BLaER1 (cell line): Measurements from ENCODE around the gene EFCAB6.

Source experiments
- H3K27ac ChIP-seq: shearing (Covaris generic); formaldehyde crosslinking; 2 replicates; pipeline ENCODE4 v1.8.1; 2022
- H3K27me3 ChIP-seq: shearing (Covaris generic); formaldehyde crosslinking; 2 replicates; pipeline ENCODE4 v1.8.1; 2022
- H3K36me3 ChIP-seq: shearing (Covaris generic); formaldehyde crosslinking; 2 replicates; pipeline ENCODE4 v1.8.1; 2022
- H3K4me1 ChIP-seq: shearing (Covaris generic); formaldehyde crosslinking; 2 replicates; pipeline ENCODE4 v1.8.1; 2022
- H3K4me2 ChIP-seq: shearing (Covaris generic); formaldehyde crosslinking; 2 replicates; pipeline ENCODE4 v1.8.1; 2022
- H3K4me3 ChIP-seq: shearing (Covaris generic); formaldehyde crosslinking; 2 replicates; pipeline ENCODE4 v1.8.1; 2022
- H3K9ac ChIP-seq: shearing (Covaris generic); formaldehyde crosslinking; 2 replicates; pipeline ENCODE4 v1.8.1; 2022
- H3K9me3 ChIP-seq: shearing (Covaris generic); formaldehyde crosslinking; 2 replicates; pipeline ENCODE4 v1.8.1; 2022
- H4K20me1 ChIP-seq: shearing (Covaris generic); formaldehyde crosslinking; 2 replicates; pipeline ENCODE4 v1.8.1; 2022
- Cebpa-rat ChIP-seq: shearing (Covaris generic); IDR thresholded peaks from 2 replicates; pipeline ENCODE4 v1.8.1; 2022

The EFCAB6 gene

GRCh38 chr22:43847376-43848289 is 35.5 kb upstream of the EFCAB6 start:
- TF ChIP-seq Cebpa-rat, result no peak
- Histone ChIP-seq H4K20me1 (no peaks in the 10 kb centered on the region), H3K27ac (no peak overlapping the region), H3K4me3 (no peak overlapping the region), H3K9ac (no peak overlapping the region), H3K9me3 (no peaks in the 10 kb centered on the region), H3K4me2 (no peak overlapping the region), H3K27me3 (no peaks in the 10 kb centered on the region), H3K36me3 (no peaks in the 10 kb centered on the region), H3K4me1 (peaks cover 33% of the 10 kb centered on the region)

GRCh38 chr22:43846966-43847365 is 34.9 kb upstream of the EFCAB6 start:
- no peak overlapping the region for H3K27ac ChIP-seq
- H3K4me2 ChIP-seq, result no peak overlapping the region
- H3K4me3 ChIP-seq, result no peak overlapping the region
- H3K27me3 ChIP-seq, result no peaks in the 10 kb centered on the region
- no peaks in the 10 kb centered on the region for H3K36me3 ChIP-seq
- H4K20me1 ChIP-seq, result no peaks in the 10 kb centered on the region
- no peak overlapping the region for H3K9ac ChIP-seq
- H3K4me1 ChIP-seq, result peaks cover 31% of the 10 kb centered on the region
- no peak for TF ChIP-seq Cebpa-rat
- H3K9me3 ChIP-seq, result no peaks in the 10 kb centered on the region

DNA sequence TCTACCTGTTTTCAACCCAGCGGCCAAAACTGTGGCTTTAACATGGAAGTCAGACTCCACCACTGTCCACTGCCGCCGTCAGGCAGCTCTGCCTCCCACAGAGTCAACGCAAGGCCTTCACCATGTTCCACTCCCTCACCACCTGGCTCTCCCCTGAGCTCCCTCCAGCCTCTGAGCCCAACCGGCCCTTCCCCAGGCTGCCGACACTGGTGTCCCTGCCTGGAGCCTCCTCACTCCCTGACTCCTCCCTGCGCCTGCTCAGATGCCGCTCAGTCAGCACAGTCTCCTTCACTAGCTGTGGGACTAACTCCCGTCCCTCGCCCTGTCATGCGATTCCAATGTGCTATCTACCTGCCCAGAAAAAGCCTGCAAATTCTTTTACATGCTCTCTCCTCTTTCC is 33.9 kb upstream of the EFCAB6 start:
- H3K36me3 ChIP-seq, result no peaks in the 10 kb centered on the region
- H3K4me1 ChIP-seq, result peaks cover 36% of the 10 kb centered on the region
- H3K27ac ChIP-seq, result no peak overlapping the region
- H3K9me3 ChIP-seq, result no peaks in the 10 kb centered on the region
- H3K27me3 ChIP-seq, result no peaks in the 10 kb centered on the region
- no peak overlapping the region for H3K4me2 ChIP-seq
- no peaks in the 10 kb centered on the region for H4K20me1 ChIP-seq
- TF ChIP-seq Cebpa-rat, result no peak
- H3K9ac ChIP-seq, result no peak overlapping the region
- no peak overlapping the region for H3K4me3 ChIP-seq

- Histone ChIP-seq H3K36me3 (no peaks in the 10 kb centered on the region), H3K27ac (no peak overlapping the region), H3K4me3 (no peak overlapping the region), H3K27me3 (no peaks in the 10 kb centered on the region), H3K4me1 (peaks cover 47% of the 10 kb centered on the region), H4K20me1 (no peaks in the 10 kb centered on the region), H3K9me3 (no peaks in the 10 kb centered on the region), H3K9ac (no peak overlapping the region), H3K4me2 (peak overlapping the region; percentile 70)
- no peak for TF ChIP-seq Cebpa-rat
Measured at GRCh38 chr22:43844560-43845545, 32.7 kb upstream of the EFCAB6 start.

- Histone ChIP-seq H3K9ac (0 out of 2 replicates have a peak overlapping the region, but pooled peaks have one; percentile 17), H3K4me1 (peaks cover 50% of the 10 kb centered on the region), H3K27me3 (no peaks in the 10 kb centered on the region)
Measured at GRCh38 chr22:43843783-43844530, 31.9 kb upstream of the EFCAB6 start.

DNA sequence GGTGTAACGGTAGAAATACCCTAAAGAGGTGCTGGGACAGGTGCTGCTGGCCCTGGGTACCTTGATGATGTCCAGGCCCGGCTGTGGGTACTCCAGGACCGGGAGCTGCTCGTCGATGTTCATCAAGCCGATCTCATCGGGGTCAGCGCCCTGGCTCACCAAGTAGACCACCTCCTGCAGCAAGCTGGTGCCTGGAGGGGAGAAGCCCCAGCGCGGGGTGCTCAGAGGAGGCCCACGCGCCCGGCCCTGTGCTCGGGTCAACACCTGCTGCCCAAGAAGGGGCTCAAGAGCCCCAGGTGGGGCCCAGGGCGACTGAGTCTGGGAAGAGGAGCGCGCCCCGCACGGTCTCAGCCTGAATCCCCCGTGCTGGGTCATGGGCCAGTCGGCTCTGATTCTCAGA is 29.6 kb upstream of the EFCAB6 start:
- TF ChIP-seq Cebpa-rat, result no peak
- Histone ChIP-seq H3K27me3 (no peaks in the 10 kb centered on the region), H3K4me2 (peak overlapping the region; percentile 55), H3K27ac (0 out of 2 replicates have a peak overlapping the region, but pooled peaks have one; percentile 26), H3K9ac (no peak overlapping the region), H3K4me3 (no peak overlapping the region), H3K36me3 (no peaks in the 10 kb centered on the region), H3K4me1 (peaks cover 66% of the 10 kb centered on the region), H3K9me3 (no peaks in the 10 kb centered on the region), H4K20me1 (no peaks in the 10 kb centered on the region)

More at GRCh38 chr22:43843783-43844530, 31.9 kb upstream of the EFCAB6 start:
- H3K36me3 ChIP-seq, result no peaks in the 10 kb centered on the region
- no peaks in the 10 kb centered on the region for H3K9me3 ChIP-seq
- no peaks in the 10 kb centered on the region for H4K20me1 ChIP-seq
- no peak overlapping the region for H3K27ac ChIP-seq
- no peak overlapping the region for H3K4me3 ChIP-seq
- no peak for TF ChIP-seq Cebpa-rat
- peak overlapping the region; percentile 70 for H3K4me2 ChIP-seq

DNA sequence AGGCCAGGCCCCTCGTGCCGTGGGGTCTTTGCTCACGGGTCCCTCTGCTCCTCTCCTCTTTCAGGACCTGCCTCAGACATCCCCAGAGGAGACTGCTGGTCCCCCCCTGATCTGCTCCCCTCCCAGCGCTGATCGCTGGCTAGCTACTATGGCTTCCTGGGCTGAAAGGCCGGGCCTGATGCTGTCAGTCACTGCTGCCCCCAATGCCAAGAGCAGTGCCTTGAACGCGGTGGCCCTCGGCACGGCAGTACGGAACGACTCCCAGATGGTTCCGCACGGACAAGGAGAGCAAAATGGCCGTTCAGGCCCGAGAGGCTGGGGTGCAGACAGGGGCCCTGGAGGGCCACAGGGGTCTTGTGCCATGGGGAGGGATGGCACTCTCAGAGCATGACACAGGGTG is 28.7 kb upstream of the EFCAB6 start:
- no peaks in the 10 kb centered on the region for H3K36me3 ChIP-seq
- TF ChIP-seq Cebpa-rat, result no peak
- H3K9me3 ChIP-seq, result no peaks in the 10 kb centered on the region
- no peak overlapping the region for H3K4me3 ChIP-seq
- H3K4me2 ChIP-seq, result peak overlapping the region; percentile 55; the same call in 1 of the 2 replicates
- no peaks in the 10 kb centered on the region for H4K20me1 ChIP-seq
- no peak overlapping the region for H3K9ac ChIP-seq
- no peak overlapping the region for H3K27ac ChIP-seq
- no peaks in the 10 kb centered on the region for H3K27me3 ChIP-seq
- H3K4me1 ChIP-seq, result peaks cover 71% of the 10 kb centered on the region

GRCh38 chr22:43840431-43840830 is 28.3 kb upstream of the EFCAB6 start:
- no peak for TF ChIP-seq Cebpa-rat
- Histone ChIP-seq H3K4me1 (peaks cover 75% of the 10 kb centered on the region), H3K27me3 (no peaks in the 10 kb centered on the region)

DNA sequence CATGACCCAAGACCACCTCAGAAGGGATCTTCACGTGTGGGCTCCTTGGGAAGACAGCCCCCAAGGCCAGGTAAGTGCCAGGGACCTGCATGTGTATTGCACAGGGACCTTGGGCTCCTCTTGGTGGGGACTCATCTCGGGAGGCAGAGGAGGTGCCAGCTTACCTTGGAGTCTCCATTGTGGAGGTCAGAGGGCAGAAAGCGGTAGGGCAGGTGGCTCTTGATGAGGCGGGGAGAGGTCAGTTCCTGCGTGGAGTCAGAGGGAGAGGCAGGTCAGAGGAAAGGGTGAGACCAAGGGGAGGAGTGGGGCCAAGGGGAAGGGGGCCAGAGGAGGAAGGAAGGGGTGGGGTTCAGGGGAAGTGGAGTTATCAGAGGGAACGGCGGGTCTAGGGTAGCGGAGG is 27.7 kb upstream of the EFCAB6 start:
- no peak for TF ChIP-seq Cebpa-rat
- H3K4me1 ChIP-seq, result peaks cover 81% of the 10 kb centered on the region
- no peak overlapping the region for H3K4me3 ChIP-seq
- H3K4me2 ChIP-seq, result no peak overlapping the region; the same call in 1 of the 2 replicates
- H3K9ac ChIP-seq, result no peak overlapping the region
- no peaks in the 10 kb centered on the region for H4K20me1 ChIP-seq
- no peak overlapping the region for H3K27ac ChIP-seq
- no peaks in the 10 kb centered on the region for H3K36me3 ChIP-seq
- no peaks in the 10 kb centered on the region for H3K27me3 ChIP-seq
- H3K9me3 ChIP-seq, result no peaks in the 10 kb centered on the region

More at GRCh38 chr22:43840431-43840830, 28.3 kb upstream of the EFCAB6 start:
- no peak overlapping the region for H3K27ac ChIP-seq
- no peak overlapping the region for H3K9ac ChIP-seq
- no peaks in the 10 kb centered on the region for H3K9me3 ChIP-seq
- H3K4me2 ChIP-seq, result no peak overlapping the region
- no peaks in the 10 kb centered on the region for H4K20me1 ChIP-seq
- H3K4me3 ChIP-seq, result no peak overlapping the region
- no peaks in the 10 kb centered on the region for H3K36me3 ChIP-seq
